ENCODE results near the gene TRNAU1AP. TPM values are rescaled to one million over a fixed set of nuclear protein-coding genes. Genes with fewer than 3 reads are reported as not detected.
"Not testable (repeated sequence)": the region's sequence is repeated elsewhere in the genome, so short reads cannot be mapped to it uniquely, and the experiment has no call there.

TRNAU1AP gene
- total RNA-seq, 1 donor from 2014 or later, result 39.6 TPM

GRCh38 chr1:28580722-28581530 lies 28.0 kb downstream of the TRNAU1AP start:
- H3K4me1 Mint-ChIP-seq (ENCODE audit: unreplicated experiment), result peaks cover 29% of the 10 kb centered on the region
- peaks cover 24% of the 10 kb centered on the region for H3K36me3 Mint-ChIP-seq (ENCODE audit: low read depth, unreplicated experiment)
- DNase-seq (ENCODE audit: low spot score), result no peak
- H3K9me3 Mint-ChIP-seq (ENCODE audit: unreplicated experiment), result no peaks in the 10 kb centered on the region
- peak overlapping the region; percentile 30 for H3K27ac Mint-ChIP-seq (ENCODE audit: unreplicated experiment)
- TF ChIP-seq, protein P1, sequence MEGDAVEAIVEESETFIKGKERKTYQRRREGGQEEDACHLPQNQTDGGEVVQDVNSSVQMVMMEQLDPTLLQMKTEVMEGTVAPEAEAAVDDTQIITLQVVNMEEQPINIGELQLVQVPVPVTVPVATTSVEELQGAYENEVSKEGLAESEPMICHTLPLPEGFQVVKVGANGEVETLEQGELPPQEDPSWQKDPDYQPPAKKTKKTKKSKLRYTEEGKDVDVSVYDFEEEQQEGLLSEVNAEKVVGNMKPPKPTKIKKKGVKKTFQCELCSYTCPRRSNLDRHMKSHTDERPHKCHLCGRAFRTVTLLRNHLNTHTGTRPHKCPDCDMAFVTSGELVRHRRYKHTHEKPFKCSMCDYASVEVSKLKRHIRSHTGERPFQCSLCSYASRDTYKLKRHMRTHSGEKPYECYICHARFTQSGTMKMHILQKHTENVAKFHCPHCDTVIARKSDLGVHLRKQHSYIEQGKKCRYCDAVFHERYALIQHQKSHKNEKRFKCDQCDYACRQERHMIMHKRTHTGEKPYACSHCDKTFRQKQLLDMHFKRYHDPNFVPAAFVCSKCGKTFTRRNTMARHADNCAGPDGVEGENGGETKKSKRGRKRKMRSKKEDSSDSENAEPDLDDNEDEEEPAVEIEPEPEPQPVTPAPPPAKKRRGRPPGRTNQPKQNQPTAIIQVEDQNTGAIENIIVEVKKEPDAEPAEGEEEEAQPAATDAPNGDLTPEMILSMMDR (IDR thresholded peaks at IDR 0.05; ENCODE audit: unreplicated experiment), result no peak
- H3K27me3 Mint-ChIP-seq (ENCODE audit: unreplicated experiment), result peaks cover 8% of the 10 kb centered on the region
- H3K4me3 Mint-ChIP-seq (ENCODE audit: unreplicated experiment), result peak overlapping the region; percentile 97

- Mint-ChIP-seq H3K9me3 (ENCODE audit: unreplicated experiment) (no peaks in the 10 kb centered on the region), H3K4me3 (ENCODE audit: unreplicated experiment) (peak overlapping the region; percentile 97), H3K27ac (ENCODE audit: unreplicated experiment) (peak overlapping the region; percentile 80), H3K4me1 (ENCODE audit: unreplicated experiment) (peaks cover 29% of the 10 kb centered on the region), H3K27me3 (ENCODE audit: unreplicated experiment) (peaks cover 8% of the 10 kb centered on the region), H3K36me3 (ENCODE audit: low read depth, unreplicated experiment) (peaks cover 24% of the 10 kb centered on the region)
- TF ChIP-seq, protein P1 (IDR thresholded peaks at IDR 0.05; ENCODE audit: unreplicated experiment), result no peak
- DNase-seq (ENCODE audit: low spot score), result peak; percentile 95
These were observed 28.8 kb downstream of the TRNAU1AP start for GRCh38 chr1:28581531-28582247.

DNA sequence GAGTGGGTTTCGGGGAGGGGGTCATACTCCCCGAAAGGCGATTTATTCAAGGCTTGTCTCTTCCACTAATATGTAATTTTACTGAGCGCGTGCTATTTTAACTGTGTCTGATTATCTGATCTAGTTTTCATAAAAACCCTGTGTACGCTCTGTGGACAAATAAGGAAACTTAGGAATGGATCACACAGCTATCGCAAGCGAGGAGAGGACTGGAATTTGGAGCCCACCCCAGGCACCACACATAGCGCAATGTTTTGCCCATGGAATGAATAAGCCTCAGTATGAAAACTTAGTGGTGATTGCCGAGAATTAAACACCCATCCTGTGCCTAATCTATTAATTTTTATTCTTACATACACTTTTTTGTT lies 29.3 kb downstream of the TRNAU1AP start:
- H3K9me3 Mint-ChIP-seq (ENCODE audit: unreplicated experiment), result no peaks in the 10 kb centered on the region
- peaks cover 10% of the 10 kb centered on the region for H3K27me3 Mint-ChIP-seq (ENCODE audit: unreplicated experiment)
- peak overlapping the region; percentile 97 for H3K4me3 Mint-ChIP-seq (ENCODE audit: unreplicated experiment)
- peak overlapping the region; percentile 80 for H3K27ac Mint-ChIP-seq (ENCODE audit: unreplicated experiment)
- TF ChIP-seq, protein P1 (IDR thresholded peaks at IDR 0.05; ENCODE audit: unreplicated experiment), result no peak
- peaks cover 24% of the 10 kb centered on the region for H3K36me3 Mint-ChIP-seq (ENCODE audit: low read depth, unreplicated experiment)
- DNase-seq (ENCODE audit: low spot score), result no peak
- peaks cover 29% of the 10 kb centered on the region for H3K4me1 Mint-ChIP-seq (ENCODE audit: unreplicated experiment)

DNA sequence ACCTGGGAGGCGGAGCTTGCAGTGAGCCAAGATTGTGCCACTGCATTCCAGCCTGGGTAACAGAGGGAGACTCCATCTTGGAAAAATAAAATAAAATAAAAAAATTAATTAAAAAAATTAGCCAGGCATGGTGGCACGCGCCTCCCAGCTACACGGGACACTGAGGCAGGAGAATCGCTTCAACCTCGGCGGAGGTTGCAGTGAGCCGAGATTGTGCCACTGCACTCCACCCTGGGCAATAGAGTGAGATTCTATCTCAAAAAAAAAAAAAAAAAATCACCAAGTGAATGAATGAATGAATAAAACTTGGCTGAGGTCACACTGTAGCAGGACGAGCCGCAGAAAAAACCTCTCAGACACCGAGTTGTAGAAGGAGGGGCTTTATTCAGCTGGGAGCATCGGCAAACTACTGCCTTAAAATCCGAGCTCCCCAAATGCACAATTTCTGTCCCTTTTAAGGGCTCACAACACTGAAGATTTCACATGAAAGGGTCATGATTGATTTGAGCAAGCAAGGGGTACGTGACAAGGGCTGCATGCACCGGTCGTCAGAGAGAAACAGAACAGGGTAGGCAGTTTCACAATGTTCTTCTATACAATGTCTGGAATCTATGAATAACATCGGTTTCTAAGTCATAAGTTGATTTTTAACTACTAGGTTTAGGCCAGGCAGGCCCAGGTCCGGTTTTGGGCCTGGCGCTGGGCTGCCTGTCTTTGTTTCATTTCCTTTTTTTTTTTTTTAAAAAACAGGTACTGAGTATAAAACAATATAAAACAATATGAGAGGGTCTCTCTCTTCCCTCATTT lies 33.9 kb downstream of the TRNAU1AP start:
- H3K4me1 Mint-ChIP-seq (ENCODE audit: unreplicated experiment), result peaks cover 11% of the 10 kb centered on the region
- not testable (repeated sequence) for H3K9me3 Mint-ChIP-seq (ENCODE audit: unreplicated experiment); DNase-seq (ENCODE audit: low spot score); H3K36me3 Mint-ChIP-seq (ENCODE audit: low read depth, unreplicated experiment); H3K27me3 Mint-ChIP-seq (ENCODE audit: unreplicated experiment); H3K4me3 Mint-ChIP-seq (ENCODE audit: unreplicated experiment); H3K27ac Mint-ChIP-seq (ENCODE audit: unreplicated experiment)

- no peaks in the 10 kb centered on the region for H3K9me3 Mint-ChIP-seq (ENCODE audit: unreplicated experiment)
- H3K4me1 Mint-ChIP-seq (ENCODE audit: unreplicated experiment), result peaks cover 5% of the 10 kb centered on the region
- peak within 1 kb of the TSS; percentile 82 for H3K4me3 Mint-ChIP-seq (ENCODE audit: unreplicated experiment)
- DNase-seq (ENCODE audit: low spot score), result no peak
- peaks cover 2% of the 10 kb centered on the region for H3K27me3 Mint-ChIP-seq (ENCODE audit: unreplicated experiment)
- H3K27ac Mint-ChIP-seq (ENCODE audit: unreplicated experiment), result no peak within 1 kb of the TSS
- no peaks in the 10 kb centered on the region for H3K36me3 Mint-ChIP-seq (ENCODE audit: low read depth, unreplicated experiment)
- TF ChIP-seq, protein P1 (IDR thresholded peaks at IDR 0.05; ENCODE audit: unreplicated experiment), result no peak
These were observed 38.9 kb downstream of the TRNAU1AP start, which contains the start of gene RAB42 for GRCh38 chr1:28591708-28592320. RAB42 (plus strand) TSS chr1:28592265; CDS start chr1:28592512, 247 bp downstream.

Data from endothelial cell (in vitro differentiated cells).